ENCODE data around the gene USP30. TPM values are rescaled to one million over a fixed set of nuclear protein-coding genes. Genes with fewer than 3 reads are reported as not detected.

The USP30 gene
- total RNA-seq, 2 donors from 2014 or later, result 7.3 to 14.5 TPM

- TF ChIP-seq CTCF (IDR thresholded peaks at IDR 0.05), result peak; percentile 96 to 99 (median 99)
- peak; percentile 31 to 79 (median 69) for TF ChIP-seq POLR2A (IDR thresholded peaks at IDR 0.05)
- H3K36me3 ChIP-seq (replicated peaks in 1 of 2; ENCODE audit: insufficient read depth in 1 of 2, low read depth in 2 of 2), result peaks cover 0 to 2% of the 10 kb centered on the region in 2 donors
- peak within 1 kb of the TSS; percentile 37 to 67 (median 54) for H3K27ac ChIP-seq
- H3K9me3 ChIP-seq, result no peaks in the 10 kb centered on the region
- peaks cover 32% of the 10 kb centered on the region for H3K4me1 ChIP-seq
- no peaks in the 10 kb centered on the region for H3K27me3 ChIP-seq
- intact Hi-C loops (cut with DNase I), result loop anchor here (10.0 kb wide), 1 partner anchor 208 kb away; the partner anchor contains the start of gene DAO
- DNase-seq (peak; percentile 94 to 95 (median 94)), ATAC-seq (peak; percentile 80)
- no peak within 1 kb of the TSS for H3K4me3 ChIP-seq
- 5 to 19% methylated on average over 16 to 45 of the region's 45 CpGs for WGBS, 2 donors
These were observed 40.9 kb downstream of the USP30 start, which contains the start of gene ALKBH2 for GRCh38 chr12:109093022-109093918. Gene ALKBH2, minus strand, starts transcription at chr12:109093472. Its CDS starts 686 bp downstream, at chr12:109092786.

- ATAC-seq, result no peak
- H3K4me1 ChIP-seq, result peaks cover 43% of the 10 kb centered on the region
- H3K9me3 ChIP-seq, result no peaks in the 10 kb centered on the region
- WGBS, 2 donors, result 22 to 30% methylated on average over 11 of the region's 11 CpGs
- intact Hi-C loops (cut with DNase I), result loop anchor here (10.0 kb wide), 1 partner anchor 212 kb away; the partner anchor contains the start of gene DAO
- TF ChIP-seq POLR2A (IDR thresholded peaks at IDR 0.05) (no peak), CTCF (IDR thresholded peaks at IDR 0.05) (no peak)
- H3K36me3 ChIP-seq (replicated peaks in 1 of 2; ENCODE audit: insufficient read depth in 1 of 2, low read depth in 2 of 2), result peaks cover 0 to 4% of the 10 kb centered on the region in 2 donors
- H3K27ac ChIP-seq, result no peak overlapping the region
- no peak overlapping the region for H3K4me3 ChIP-seq
- H3K27me3 ChIP-seq, result no peaks in the 10 kb centered on the region
- no peak for DNase-seq
These were observed 44.7 kb downstream of the USP30 start for GRCh38 chr12:109097140-109097434.

- DNase-seq (peak; percentile 97 to 98 (median 97)), ATAC-seq (peak; percentile 96)
- no peaks in the 10 kb centered on the region for H3K9me3 ChIP-seq
- H3K27ac ChIP-seq, result peak within 1 kb of the TSS; percentile 74 to 93 (median 86)
- 0% methylated on average over 10 to 60 of the region's 71 CpGs for WGBS, 2 donors
- no peak for TF ChIP-seq CTCF (IDR thresholded peaks at IDR 0.05)
- no peak for TF ChIP-seq POLR2A (IDR thresholded peaks at IDR 0.05)
- peaks cover 38% of the 10 kb centered on the region for H3K4me1 ChIP-seq
- peaks cover 0 to 4% of the 10 kb centered on the region in 2 donors for H3K36me3 ChIP-seq (replicated peaks in 1 of 2; ENCODE audit: insufficient read depth in 1 of 2, low read depth in 2 of 2)
- H3K27me3 ChIP-seq, result no peaks in the 10 kb centered on the region
- intact Hi-C loops (cut with DNase I), result loop anchor here (10.0 kb wide), 1 partner anchor 213 kb away; the partner anchor contains the start of gene DAO
- H3K4me3 ChIP-seq, result peak within 1 kb of the TSS; percentile 48 to 76
These were observed 45.2 kb downstream of the USP30 start, which contains the start of gene UNG for GRCh38 chr12:109097435-109098182. Gene UNG, plus strand, starts transcription at chr12:109097597. Its CDS starts 83 bp downstream, at chr12:109097680.

- Histone ChIP-seq H3K4me3 (peak overlapping the region; percentile 48 to 76), H3K9me3 (no peaks in the 10 kb centered on the region), H3K27me3 (no peaks in the 10 kb centered on the region), H3K27ac (peak overlapping the region; percentile 74 to 93 (median 86)), H3K36me3 (replicated peaks in 1 of 2; ENCODE audit: insufficient read depth in 1 of 2, low read depth in 2 of 2) (peaks cover 0 to 5% of the 10 kb centered on the region in 2 donors), H3K4me1 (peaks cover 32% of the 10 kb centered on the region)
- WGBS, 2 donors, result 0 to 1% methylated on average over 17 to 32 of the region's 32 CpGs
- ATAC-seq, result peak; percentile 38
- peak; percentile 65 to 74 (median 72) for DNase-seq
- intact Hi-C loops (cut with DNase I), result loop anchor here (10.0 kb wide), 1 partner anchor 213 kb away; the partner anchor contains the start of gene DAO
- TF ChIP-seq POLR2A (IDR thresholded peaks at IDR 0.05), result peak; percentile 32 to 72 (median 58)
- TF ChIP-seq CTCF (IDR thresholded peaks at IDR 0.05), result no peak
These were observed 45.8 kb downstream of the USP30 start for GRCh38 chr12:109098183-109098604.

Measured in body of pancreas (tissue), 4 donors.